Stimulated activated CD4-positive, alpha-beta T cell treated with anti-CD3 and anti-CD28 coated beads, TNF-alpha, amount 100 ng/mL, for 24 hours (primary cell): Measurements from ENCODE around the gene MRPL43.
"Not testable (repeated sequence)": the region's sequence is repeated elsewhere in the genome, so short reads cannot be mapped to it uniquely, and the experiment has no call there.

Source experiments
- DNase-seq, 3 experiments: peaks; one replicate each; pipeline ENCODE4 v3.0.0-alpha.2; 2020; ENCODE audit warnings: low read depth in 3 of 3

MRPL43 gene

GRCh38 chr10:100983868-100984671 lies 3.2 kb downstream of the MRPL43 start:
- no peak for DNase-seq

GRCh38 chr10:100982916-100983830 lies 4.1 kb downstream of the MRPL43 start:
- no peak for DNase-seq

- DNase-seq: no peak
Observed at GRCh38 chr10:100981178-100981772, 6.0 kb downstream of the MRPL43 start.

GRCh38 chr10:100980711-100981110 lies 6.6 kb downstream of the MRPL43 start:
- no peak for DNase-seq

GRCh38 chr10:100980311-100980710 lies 7.0 kb downstream of the MRPL43 start:
- DNase-seq: no peak

GRCh38 chr10:100979791-100980272 lies 7.5 kb downstream of the MRPL43 start:
- no peak for DNase-seq

- no peak for DNase-seq
Observed at GRCh38 chr10:100978901-100979195, 8.4 kb downstream of the MRPL43 start.

GRCh38 chr10:100978121-100978900 lies 9.0 kb downstream of the MRPL43 start:
- no peak for DNase-seq

- DNase-seq: no peak
Observed at GRCh38 chr10:100977436-100977835, 9.9 kb downstream of the MRPL43 start.

GRCh38 chr10:100976906-100977305 lies 10.4 kb downstream of the MRPL43 start:
- no peak for DNase-seq

- not testable (repeated sequence) for DNase-seq
Observed at GRCh38 chr10:100975397-100975796, 11.9 kb downstream of the MRPL43 start.

- DNase-seq: no peak
Observed at GRCh38 chr10:100972904-100973535, 14.3 kb downstream of the MRPL43 start.

GRCh38 chr10:100972115-100972903 lies 15.0 kb downstream of the MRPL43 start:
- no peak for DNase-seq

GRCh38 chr10:100970914-100971811 lies 16.1 kb downstream of the MRPL43 start:
- no peak for DNase-seq

- no peak for DNase-seq
Observed at GRCh38 chr10:100970076-100970913, 17.0 kb downstream of the MRPL43 start.

- peak in 1 of 3 experiments; percentile 29 for DNase-seq
Observed at GRCh38 chr10:100969187-100970075, 17.9 kb downstream of the MRPL43 start, which contains the start of gene SEMA4G. Gene SEMA4G (plus strand): TSS chr10:100969504. CDS start chr10:100972913, 3,409 bp downstream.

GRCh38 chr10:100968863-100969186 lies 18.5 kb downstream of the MRPL43 start:
- DNase-seq: no peak
